Activated CD4-positive, alpha-beta T cell treated with anti-CD3 and anti-CD28 coated beads, Interleukin-2, Interleukin-6, amounts not matched to agents 100 ng/mL and 50 ng/mL, durations not matched to agents 16 hours and 8 hours (primary cell): ENCODE measurements around the gene PRPH.
"Not testable (repeated sequence)": the region's sequence is repeated elsewhere in the genome, so short reads cannot be mapped to it uniquely, and the experiment has no call there.

Source experiments
- DNase-seq: peaks from one replicate; pipeline ENCODE4 v3.0.0-alpha.2; 2020

The PRPH gene

DNA sequence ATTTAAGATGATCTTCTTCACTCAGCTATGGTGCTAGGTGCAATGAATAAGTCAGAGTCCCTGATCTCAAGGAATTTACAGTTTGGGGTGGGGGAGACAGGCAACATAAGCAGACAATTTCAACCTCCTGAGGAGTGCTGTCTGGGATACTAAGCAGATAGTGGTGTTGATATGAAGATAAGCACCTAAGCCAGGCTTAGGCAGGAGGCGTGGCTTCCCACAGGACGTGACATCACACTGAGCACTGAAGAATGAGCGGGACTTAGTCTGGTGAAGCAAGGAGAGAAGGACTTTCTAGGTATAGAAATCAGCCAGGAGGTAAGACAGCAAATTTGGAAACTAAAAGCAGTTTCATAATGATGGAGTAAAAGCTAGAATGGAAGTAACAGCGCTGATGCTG is 6.8 kb downstream of the PRPH start:
- peak; percentile 82 for DNase-seq

GRCh38 chr12:49304161-49304560 is 9.2 kb downstream of the PRPH start:
- DNase-seq, result no peak

DNA sequence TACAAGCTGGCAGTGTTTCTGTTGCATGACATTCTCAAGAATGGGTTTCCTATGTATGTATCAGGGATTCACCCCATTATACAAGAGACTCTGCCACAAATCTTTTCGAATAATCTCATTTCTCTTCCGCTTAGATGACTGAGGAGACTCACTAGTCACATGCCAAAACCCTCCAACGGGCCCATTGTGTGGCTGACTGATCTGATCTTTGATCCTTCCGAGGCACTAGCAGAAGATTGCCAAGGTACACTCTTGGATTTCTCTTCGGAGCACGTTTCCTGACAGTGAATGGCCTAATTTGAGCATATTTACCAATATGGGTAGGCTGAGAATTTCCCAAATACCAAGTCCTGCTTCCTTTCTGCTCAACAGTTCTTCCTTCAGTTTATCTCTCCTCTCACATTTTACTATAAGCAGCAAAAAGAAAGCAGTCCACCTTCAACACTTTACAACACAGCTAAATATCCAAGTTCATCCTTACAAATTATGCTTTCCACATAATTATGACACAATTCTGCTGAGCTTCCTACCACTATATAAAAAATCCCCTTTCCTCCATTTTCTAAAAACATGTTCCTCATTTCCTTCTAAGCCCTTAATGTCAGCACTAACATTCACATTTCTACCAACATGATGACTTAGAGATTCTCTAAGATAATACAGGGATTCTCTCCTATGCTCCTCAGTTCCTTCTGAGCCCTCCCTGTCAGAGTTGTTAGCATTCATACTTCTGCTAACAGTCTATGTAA is 11.0 kb downstream of the PRPH start:
- no peak for DNase-seq

DNA sequence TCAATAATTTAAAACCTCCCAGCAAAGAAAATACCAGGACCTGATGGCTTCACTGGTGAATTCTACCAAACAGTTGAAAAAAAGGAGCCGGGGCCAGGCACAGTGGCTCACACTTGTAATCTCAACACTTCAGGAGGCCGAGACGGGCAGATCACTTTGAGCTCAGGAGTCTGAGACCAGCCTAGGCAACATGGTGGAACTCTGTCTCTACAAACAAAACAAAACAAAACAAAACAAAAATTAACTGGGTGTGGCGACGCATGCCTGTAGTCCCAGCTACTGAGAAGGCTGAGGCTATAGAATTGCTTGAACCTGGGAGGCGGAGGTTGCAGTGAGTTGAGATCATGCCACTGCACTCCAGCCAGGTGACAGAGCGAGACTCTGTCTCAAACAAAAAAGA is 14.4 kb downstream of the PRPH start:
- DNase-seq, result no peak

DNA sequence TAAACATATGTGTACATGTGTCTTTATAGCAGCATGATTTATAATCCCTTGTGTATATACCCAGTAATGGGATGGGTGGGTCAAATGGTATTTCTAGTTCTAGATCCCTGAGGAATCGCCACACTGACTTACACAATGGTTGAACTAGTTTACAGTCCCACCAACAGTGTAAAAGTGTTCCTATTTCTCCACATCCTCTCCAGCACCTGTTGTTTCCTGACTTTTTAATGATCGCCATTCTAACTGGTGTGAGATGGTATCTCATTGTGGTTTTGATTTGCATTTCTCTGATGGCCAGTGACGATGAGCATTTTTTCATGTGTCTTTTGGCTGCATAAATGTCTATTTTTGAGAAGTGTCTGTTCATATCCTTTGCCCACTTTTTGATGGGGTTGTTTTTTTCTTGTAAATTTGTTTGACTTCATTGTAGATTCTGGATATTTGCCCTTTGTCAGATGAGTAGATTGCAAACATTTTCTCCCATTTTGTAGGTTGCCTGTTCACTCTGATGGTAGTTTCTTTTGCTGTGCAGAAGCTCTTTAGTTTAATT is 15.6 kb downstream of the PRPH start:
- not testable (repeated sequence) for DNase-seq

- no peak for DNase-seq
Measured at GRCh38 chr12:49314811-49315210, 19.9 kb downstream of the PRPH start.

DNA sequence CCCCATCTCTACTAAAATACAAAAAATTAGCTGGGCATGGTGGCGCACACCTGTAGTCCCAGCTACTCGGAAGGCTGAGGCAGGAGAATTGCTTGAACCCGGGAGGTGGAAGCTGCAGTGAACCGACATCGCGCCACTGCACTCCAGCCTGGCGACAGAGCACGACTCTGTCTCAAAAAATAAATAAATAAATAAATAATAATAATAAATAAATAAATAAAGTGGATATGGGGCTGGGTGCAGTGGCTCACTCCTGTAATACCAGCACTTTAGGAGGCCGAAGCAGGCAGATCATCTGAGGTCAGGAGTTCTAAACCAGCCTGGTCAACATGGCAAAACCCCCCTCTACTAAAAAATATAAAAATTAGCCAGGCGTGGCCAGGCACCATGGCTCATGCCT is 22.2 kb downstream of the PRPH start:
- not testable (repeated sequence) for DNase-seq

DNA sequence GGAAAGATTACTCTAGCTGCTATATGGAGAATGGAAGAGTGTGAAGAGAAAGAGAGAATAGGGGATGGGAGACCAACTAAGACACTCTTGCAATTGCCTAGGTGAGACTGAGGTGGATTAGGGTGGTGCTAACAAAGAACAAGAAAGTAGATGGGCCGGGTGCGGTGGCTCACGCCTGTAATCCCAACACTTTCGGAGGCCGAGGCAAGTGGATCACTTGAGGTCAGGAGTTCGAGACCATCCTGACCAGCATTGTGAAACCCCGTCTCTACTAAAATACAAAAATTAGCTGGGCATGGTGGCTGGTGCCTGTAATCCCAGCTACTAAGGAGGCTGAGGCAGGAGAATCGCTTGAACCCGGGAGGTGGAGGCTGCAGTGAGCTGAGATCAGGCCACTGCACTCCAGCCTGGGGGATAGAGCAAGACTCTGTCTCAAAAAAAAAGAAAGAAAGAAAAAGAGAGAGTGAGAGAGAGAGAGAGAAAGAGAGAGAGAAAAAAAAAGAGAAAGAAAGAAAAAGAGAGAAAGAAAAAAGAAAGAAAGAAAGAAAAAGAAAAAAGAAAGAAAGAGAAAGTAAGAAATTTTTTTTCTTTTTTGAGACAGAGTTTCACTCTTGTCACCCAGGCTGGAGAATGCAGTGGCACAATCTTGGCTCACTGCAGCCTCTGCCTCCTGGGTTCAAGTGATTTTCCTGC is 25.6 kb downstream of the PRPH start:
- DNase-seq, result not testable (repeated sequence)

DNA sequence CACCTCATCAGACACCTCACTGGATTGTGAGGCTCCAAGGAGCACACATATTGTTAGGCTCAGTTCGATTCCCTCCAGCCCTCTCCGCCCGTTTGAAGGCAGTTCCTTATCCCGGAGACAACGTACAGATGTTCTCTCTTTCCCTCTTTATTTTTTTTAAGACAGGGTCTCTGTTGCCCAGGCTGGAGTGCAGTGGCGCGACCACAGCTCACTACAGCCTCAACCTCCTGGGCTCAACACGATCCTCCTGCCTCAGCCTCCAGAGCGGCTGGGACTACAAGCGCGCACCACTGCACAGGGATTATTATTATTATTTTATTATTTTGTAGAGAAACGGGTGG is 27.4 kb downstream of the PRPH start:
- no peak for DNase-seq

- peak; percentile 99 for DNase-seq
Measured at GRCh38 chr12:49322708-49323523, 28.0 kb downstream of the PRPH start, which contains the start of gene TROAP. Gene TROAP, plus strand, starts transcription at chr12:49323255. Its CDS starts 354 bp downstream, at chr12:49323609.

DNA sequence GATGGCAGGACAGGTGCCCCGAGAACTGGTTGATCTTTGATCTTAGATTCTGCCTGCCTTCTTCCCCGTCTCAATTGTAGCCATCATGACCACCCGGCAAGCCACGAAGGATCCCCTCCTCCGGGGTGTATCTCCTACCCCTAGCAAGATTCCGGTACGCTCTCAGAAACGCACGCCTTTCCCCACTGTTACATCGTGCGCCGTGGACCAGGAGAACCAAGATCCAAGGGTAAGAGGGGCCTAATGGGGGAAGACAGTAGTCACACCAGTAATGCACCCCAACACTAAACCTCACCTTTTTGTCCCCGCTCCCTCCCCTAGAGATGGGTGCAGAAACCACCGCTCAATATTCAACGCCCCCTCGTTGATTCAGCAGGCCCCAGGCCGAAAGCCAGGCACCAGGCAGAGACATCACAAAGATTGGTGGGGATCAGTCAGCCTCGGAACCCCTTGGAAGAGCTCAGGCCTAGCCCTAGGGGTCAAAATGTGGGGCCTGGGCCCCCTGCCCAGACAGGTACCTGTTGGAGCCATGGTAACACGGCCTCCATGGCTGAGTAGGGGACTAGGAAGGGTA is 28.7 kb downstream of the PRPH start:
- no peak for DNase-seq

GRCh38 chr12:49325606-49326005 is 30.7 kb downstream of the PRPH start:
- DNase-seq, result no peak

GRCh38 chr12:49327368-49327767 is 32.4 kb downstream of the PRPH start:
- DNase-seq, result no peak

GRCh38 chr12:49327887-49328286 is 32.9 kb downstream of the PRPH start:
- no peak for DNase-seq

DNA sequence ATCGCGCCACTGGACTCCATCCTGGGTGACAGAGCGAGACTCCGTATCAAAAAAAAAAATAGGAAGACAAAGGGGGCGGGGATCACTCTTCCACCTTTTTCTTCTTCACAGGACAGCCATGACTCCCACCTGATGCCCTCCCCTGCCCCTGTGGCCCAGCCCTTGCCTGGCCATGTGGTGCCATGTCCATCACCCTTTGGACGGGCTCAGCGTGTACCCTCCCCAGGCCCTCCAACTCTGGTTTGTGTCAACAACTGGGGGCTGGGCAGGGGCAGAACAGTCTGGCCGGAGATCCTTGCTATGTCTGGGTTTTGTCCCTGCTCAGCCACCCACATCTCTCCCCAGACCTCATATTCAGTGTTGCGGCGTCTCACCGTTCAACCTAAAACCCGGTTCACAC is 33.9 kb downstream of the PRPH start:
- no peak for DNase-seq

DNA sequence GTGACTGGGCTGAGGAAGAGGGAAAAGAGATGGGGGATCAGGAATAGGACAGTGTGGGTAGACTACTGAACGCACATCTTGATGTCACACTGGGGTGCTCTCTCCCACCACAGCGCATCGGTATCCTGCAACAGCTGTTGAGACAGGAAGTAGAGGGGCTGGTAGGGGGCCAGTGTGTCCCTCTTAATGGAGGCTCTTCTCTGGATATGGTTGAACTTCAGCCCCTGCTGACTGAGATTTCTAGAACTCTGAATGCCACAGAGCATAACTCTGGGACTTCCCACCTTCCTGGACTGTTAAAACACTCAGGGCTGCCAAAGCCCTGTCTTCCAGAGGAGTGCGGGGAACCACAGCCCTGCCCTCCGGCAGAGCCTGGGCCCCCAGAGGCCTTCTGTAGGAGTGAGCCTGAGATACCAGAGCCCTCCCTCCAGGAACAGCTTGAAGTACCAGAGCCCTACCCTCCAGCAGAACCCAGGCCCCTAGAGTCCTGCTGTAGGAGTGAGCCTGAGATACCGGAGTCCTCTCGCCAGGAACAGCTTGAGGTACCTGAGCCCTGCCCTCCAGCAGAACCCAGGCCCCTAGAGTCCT is 35.2 kb downstream of the PRPH start:
- no peak for DNase-seq

DNA sequence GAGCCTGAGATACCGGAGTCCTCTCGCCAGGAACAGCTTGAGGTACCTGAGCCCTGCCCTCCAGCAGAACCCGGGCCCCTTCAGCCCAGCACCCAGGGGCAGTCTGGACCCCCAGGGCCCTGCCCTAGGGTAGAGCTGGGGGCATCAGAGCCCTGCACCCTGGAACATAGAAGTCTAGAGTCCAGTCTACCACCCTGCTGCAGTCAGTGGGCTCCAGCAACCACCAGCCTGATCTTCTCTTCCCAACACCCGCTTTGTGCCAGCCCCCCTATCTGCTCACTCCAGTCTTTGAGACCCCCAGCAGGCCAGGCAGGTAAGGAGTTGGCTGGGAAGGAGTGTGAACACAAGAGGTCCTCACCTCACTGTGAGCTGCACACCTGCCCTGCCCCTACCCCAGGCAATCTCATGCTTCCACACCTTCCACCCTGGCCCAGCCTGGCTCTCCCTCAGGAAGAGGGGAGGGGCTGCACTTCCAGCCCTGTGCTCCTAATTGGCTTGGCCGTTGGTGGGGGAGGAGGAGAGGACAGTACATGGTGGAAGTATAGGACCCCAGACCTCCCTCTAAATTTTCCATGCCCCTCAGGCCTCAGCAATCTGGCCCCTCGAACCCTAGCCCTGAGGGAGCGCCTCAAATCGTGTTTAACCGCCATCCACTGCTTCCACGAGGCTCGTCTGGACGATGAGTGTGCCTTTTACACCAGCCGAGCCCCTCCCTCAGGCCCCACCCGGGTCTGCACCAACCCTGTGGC is 35.9 kb downstream of the PRPH start:
- no peak for DNase-seq

GRCh38 chr12:49331380-49332222 is 36.7 kb downstream of the PRPH start:
- DNase-seq, result no peak

DNA sequence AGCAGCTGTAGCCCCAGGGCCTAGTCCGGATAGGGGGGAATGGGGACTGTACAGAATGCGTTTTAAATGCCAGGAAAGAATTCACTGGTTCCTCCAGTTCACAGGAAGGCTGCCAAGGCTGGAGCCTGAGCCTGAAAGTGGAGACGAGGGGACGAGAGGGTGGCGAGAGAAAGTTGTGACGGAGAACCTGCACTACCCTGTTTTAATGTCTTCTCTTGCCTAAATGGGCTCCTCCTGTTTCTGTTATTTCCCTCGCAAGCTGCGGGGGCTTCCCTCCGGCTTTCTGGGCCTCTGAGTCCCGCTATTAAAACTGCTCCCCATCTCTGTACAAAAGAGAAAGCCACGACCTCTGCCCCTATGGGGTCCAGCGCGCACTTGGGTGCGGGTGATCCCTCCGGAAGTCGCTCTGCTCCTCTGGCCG is 37.5 kb downstream of the PRPH start:
- no peak for DNase-seq

- DNase-seq, result no peak
Measured at GRCh38 chr12:49332891-49333371, 38.0 kb downstream of the PRPH start.

DNA sequence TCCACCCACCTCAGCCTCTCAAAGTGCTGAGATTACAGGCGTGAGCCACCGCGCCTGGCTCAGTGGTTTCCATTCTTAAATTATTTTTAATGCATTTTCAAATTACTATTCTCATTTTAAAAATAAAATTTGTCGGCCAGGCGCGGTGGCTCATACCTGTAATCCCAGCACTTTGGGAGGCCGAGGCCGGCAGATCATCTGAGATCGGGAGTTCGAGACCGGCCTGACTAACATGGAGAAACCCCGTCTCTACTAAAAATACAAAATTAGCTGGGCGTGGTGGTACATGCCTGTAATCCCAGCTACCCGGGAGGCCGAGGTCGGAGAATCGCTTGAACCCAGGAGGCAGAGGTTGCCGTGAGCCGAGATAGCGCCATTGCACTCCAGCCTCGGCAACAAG is 38.8 kb downstream of the PRPH start:
- not testable (repeated sequence) for DNase-seq
